ENCODE data around the gene MBOAT2.
"Not testable (repeated sequence)": the region's sequence is repeated elsewhere in the genome, so short reads cannot be mapped to it uniquely, and the experiment has no call there.

Gene MBOAT2

DNA sequence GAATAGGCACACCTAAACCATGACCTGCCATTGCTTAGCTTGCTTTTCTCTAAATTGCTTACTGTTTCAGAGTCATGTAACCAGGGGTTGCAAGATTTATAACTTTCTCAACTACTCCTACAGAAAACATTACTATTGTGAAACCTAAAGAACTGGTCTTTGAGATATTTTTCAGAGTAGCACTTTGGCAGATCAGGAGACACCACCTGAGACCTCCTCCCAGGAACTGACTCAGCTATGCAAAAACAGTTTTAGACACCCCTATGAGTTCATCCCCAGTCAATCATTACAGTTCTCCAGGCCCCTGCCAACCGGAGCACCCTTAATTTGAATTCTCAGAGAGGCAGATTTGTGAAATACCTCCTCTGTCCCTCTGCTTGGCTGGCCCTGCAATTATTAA, 80.3 kb downstream of the MBOAT2 start:
- Histone ChIP-seq H3K4me2 (ENCODE audit: low read length) (no peak overlapping the region), H3K27ac (ENCODE audit: low read length) (no peak overlapping the region), H3K9ac (ENCODE audit: low read length) (no peak overlapping the region), H3K27me3 (ENCODE audit: low read depth, low read length) (0 out of 2 replicates have a peak, but pooled peaks cover 19% of the 10 kb centered on the region), H3K4me3 (ENCODE audit: low read length) (no peak overlapping the region), H2AFZ (ENCODE audit: low read depth, low read length) (no peak overlapping the region), H3K9me3 (ENCODE audit: insufficient read depth, low read length) (no peaks in the 10 kb centered on the region), H4K20me1 (ENCODE audit: insufficient read depth, low read length) (no peaks in the 10 kb centered on the region), H3K36me3 (replicated peaks; ENCODE audit: low read depth, low read length) (no peaks in the 10 kb centered on the region), H3K79me2 (ENCODE audit: low read length) (no peaks in the 10 kb centered on the region), H3K4me1 (ENCODE audit: low read length) (no peaks in the 10 kb centered on the region)
- TF ChIP-seq EZH2phosphoT487 (IDR thresholded peaks at IDR 0.05; ENCODE audit: low read depth) = no peak
- TF ChIP-seq, protein P1, sequence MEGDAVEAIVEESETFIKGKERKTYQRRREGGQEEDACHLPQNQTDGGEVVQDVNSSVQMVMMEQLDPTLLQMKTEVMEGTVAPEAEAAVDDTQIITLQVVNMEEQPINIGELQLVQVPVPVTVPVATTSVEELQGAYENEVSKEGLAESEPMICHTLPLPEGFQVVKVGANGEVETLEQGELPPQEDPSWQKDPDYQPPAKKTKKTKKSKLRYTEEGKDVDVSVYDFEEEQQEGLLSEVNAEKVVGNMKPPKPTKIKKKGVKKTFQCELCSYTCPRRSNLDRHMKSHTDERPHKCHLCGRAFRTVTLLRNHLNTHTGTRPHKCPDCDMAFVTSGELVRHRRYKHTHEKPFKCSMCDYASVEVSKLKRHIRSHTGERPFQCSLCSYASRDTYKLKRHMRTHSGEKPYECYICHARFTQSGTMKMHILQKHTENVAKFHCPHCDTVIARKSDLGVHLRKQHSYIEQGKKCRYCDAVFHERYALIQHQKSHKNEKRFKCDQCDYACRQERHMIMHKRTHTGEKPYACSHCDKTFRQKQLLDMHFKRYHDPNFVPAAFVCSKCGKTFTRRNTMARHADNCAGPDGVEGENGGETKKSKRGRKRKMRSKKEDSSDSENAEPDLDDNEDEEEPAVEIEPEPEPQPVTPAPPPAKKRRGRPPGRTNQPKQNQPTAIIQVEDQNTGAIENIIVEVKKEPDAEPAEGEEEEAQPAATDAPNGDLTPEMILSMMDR (IDR thresholded peaks at IDR 0.05; ENCODE audit: low read depth, low read length) = no peak

DNA sequence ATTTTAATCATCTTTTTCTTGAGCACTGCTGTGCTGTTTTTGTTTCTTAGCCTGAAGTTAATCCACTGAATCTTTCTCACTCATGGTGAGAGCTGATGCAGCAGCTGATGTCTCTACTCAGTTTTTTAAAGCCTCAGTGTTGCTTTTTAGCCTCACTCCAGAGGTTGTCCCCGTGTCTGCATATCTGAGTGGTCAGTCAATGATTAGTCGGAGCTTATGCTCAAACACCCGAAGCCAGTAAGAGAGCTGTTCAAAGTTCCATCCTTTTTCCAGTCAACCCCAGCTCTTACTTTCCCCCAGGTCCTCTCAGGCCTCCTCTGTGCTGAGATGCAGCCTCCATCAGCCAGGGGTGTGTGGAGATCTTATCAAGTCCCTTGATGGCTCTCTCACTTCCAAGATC, 81.1 kb downstream of the MBOAT2 start:
- no peak overlapping the region for H3K9ac ChIP-seq (ENCODE audit: low read length)
- 0 out of 2 replicates have a peak, but pooled peaks cover 19% of the 10 kb centered on the region for H3K27me3 ChIP-seq (ENCODE audit: low read depth, low read length)
- H3K9me3 ChIP-seq (ENCODE audit: insufficient read depth, low read length) = no peaks in the 10 kb centered on the region
- TF ChIP-seq EZH2phosphoT487 (IDR thresholded peaks at IDR 0.05; ENCODE audit: low read depth) = no peak
- TF ChIP-seq, protein P1 (IDR thresholded peaks at IDR 0.05; ENCODE audit: low read depth, low read length) = no peak
- no peak overlapping the region for H3K27ac ChIP-seq (ENCODE audit: low read length)
- H3K79me2 ChIP-seq (ENCODE audit: low read length) = no peaks in the 10 kb centered on the region
- no peaks in the 10 kb centered on the region for H3K4me1 ChIP-seq (ENCODE audit: low read length)
- no peak overlapping the region for H3K4me2 ChIP-seq (ENCODE audit: low read length)
- no peaks in the 10 kb centered on the region for H3K36me3 ChIP-seq (replicated peaks; ENCODE audit: low read depth, low read length)
- H4K20me1 ChIP-seq (ENCODE audit: insufficient read depth, low read length) = no peaks in the 10 kb centered on the region
- no peak overlapping the region for H3K4me3 ChIP-seq (ENCODE audit: low read length)
- no peak overlapping the region for H2AFZ ChIP-seq (ENCODE audit: low read depth, low read length)

DNA sequence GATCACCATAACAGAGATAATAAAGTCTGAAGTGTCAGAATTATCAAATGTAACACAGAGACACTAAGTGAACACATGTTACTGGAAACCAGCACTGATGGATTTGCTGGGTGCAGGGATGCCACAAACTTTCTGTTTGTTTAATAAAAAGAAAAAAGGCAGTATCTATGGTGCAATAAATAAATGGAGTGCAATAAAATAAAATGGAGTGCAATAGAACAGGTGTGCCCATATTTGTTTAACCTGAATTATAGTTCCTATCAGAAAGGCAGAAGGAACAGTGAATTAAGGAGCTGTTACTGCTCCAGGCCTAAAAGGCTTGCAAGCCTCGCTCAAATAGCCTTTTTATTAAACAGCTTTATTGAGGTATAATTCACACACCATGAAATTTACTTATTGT, 85.1 kb downstream of the MBOAT2 start:
- Histone ChIP-seq H2AFZ (ENCODE audit: low read depth, low read length) (no peak overlapping the region), H3K9ac (ENCODE audit: low read length) (no peak overlapping the region), H3K4me1 (ENCODE audit: low read length) (no peaks in the 10 kb centered on the region), H3K36me3 (replicated peaks; ENCODE audit: low read depth, low read length) (no peaks in the 10 kb centered on the region), H3K4me2 (ENCODE audit: low read length) (no peak overlapping the region), H3K79me2 (ENCODE audit: low read length) (no peaks in the 10 kb centered on the region), H3K9me3 (ENCODE audit: insufficient read depth, low read length) (no peaks in the 10 kb centered on the region), H3K27me3 (ENCODE audit: low read depth, low read length) (0 out of 2 replicates have a peak, but pooled peaks cover 12% of the 10 kb centered on the region), H3K27ac (ENCODE audit: low read length) (no peak overlapping the region), H3K4me3 (ENCODE audit: low read length) (no peak overlapping the region), H4K20me1 (ENCODE audit: insufficient read depth, low read length) (no peaks in the 10 kb centered on the region)
- no peak for TF ChIP-seq EZH2phosphoT487 (IDR thresholded peaks at IDR 0.05; ENCODE audit: low read depth)
- TF ChIP-seq, protein P1 (IDR thresholded peaks at IDR 0.05; ENCODE audit: low read depth, low read length) = no peak

DNA sequence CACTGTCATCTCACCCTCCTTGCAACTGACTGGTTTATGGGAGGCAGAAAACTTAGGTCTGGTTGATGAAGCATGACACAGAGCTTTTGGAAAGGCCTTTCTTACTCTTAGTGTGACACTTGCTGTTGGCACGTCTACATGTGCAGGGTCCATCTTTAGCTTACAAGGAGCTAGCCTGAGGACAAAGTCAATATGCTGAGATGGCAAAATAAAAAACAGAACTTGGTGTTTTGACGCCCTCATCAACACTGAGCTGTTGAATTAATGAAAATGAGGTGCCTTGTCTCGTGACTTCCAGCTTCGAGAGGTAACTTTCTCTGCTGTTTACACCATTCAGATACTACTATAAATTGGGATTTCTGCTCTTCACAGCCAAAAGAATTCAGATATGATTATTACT, 87.5 kb downstream of the MBOAT2 start:
- Histone ChIP-seq H3K36me3 (replicated peaks; ENCODE audit: low read depth, low read length) (no peaks in the 10 kb centered on the region), H3K4me3 (ENCODE audit: low read length) (no peak overlapping the region)
- TF ChIP-seq EZH2phosphoT487 (IDR thresholded peaks at IDR 0.05; ENCODE audit: low read depth) = no peak
- TF ChIP-seq, protein P1 (IDR thresholded peaks at IDR 0.05; ENCODE audit: low read depth, low read length) = no peak

DNA sequence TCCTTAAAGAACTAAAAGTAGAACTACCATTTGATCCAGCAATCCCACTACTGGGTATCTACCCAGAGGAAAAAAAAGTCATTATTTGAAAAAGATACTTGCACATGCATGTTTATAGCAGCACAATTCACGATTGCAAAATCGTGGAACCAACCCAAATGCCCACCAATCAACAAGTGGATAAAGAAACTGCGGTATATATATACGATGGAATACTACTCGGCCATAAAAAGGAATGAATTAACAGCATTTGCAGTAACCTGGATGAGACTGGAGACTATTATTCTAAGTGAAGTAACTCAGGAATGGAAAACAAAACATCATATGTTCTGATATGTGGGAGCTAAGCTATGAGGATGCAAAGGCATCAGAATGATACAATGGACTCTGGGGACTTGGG, 89.7 kb downstream of the MBOAT2 start:
- not testable (repeated sequence) for H3K36me3 ChIP-seq (replicated peaks; ENCODE audit: low read depth, low read length); H3K9ac ChIP-seq (ENCODE audit: low read length); H3K4me3 ChIP-seq (ENCODE audit: low read length); H3K4me2 ChIP-seq (ENCODE audit: low read length); H3K27ac ChIP-seq (ENCODE audit: low read length); H3K27me3 ChIP-seq (ENCODE audit: low read depth, low read length); H2AFZ ChIP-seq (ENCODE audit: low read depth, low read length); H3K9me3 ChIP-seq (ENCODE audit: insufficient read depth, low read length); H3K79me2 ChIP-seq (ENCODE audit: low read length); H4K20me1 ChIP-seq (ENCODE audit: insufficient read depth, low read length); H3K4me1 ChIP-seq (ENCODE audit: low read length)

More for the DNA sequence above, 87.5 kb downstream of the MBOAT2 start:
- no peaks in the 10 kb centered on the region for H3K4me1 ChIP-seq (ENCODE audit: low read length)
- H3K9me3 ChIP-seq (ENCODE audit: insufficient read depth, low read length) = no peaks in the 10 kb centered on the region
- no peak overlapping the region for H3K9ac ChIP-seq (ENCODE audit: low read length)
- no peaks in the 10 kb centered on the region for H3K27me3 ChIP-seq (ENCODE audit: low read depth, low read length)
- no peaks in the 10 kb centered on the region for H4K20me1 ChIP-seq (ENCODE audit: insufficient read depth, low read length)
- no peak overlapping the region for H3K27ac ChIP-seq (ENCODE audit: low read length)
- H3K79me2 ChIP-seq (ENCODE audit: low read length) = no peaks in the 10 kb centered on the region
- no peak overlapping the region for H2AFZ ChIP-seq (ENCODE audit: low read depth, low read length)
- H3K4me2 ChIP-seq (ENCODE audit: low read length) = no peak overlapping the region

All from OCI-LY3 (cell line).